HG02970 (cell line): Measurements from ENCODE around the gene ZMYND11.
A peak's percentile ranks its signal among the peaks of the same experiment; 100 is the strongest.
"Not testable (repeated sequence)": the region's sequence is repeated elsewhere in the genome, so short reads cannot be mapped to it uniquely, and the experiment has no call there.

Source experiments
- ATAC-seq: cut with Tn5 transposase; IDR thresholded peaks from one replicate; pipeline ENCODE4 v1.9.1; 2021; ENCODE audit warnings: mild to moderate bottlenecking, moderate library complexity, moderate number of reproducible peaks; ENCODE audit not compliant: unreplicated experiment, low FRiP score

Gene ZMYND11

GRCh38 chr10:132946-133898 lies 2.0 kb upstream of the ZMYND11 start:
- no peak for ATAC-seq

DNA sequence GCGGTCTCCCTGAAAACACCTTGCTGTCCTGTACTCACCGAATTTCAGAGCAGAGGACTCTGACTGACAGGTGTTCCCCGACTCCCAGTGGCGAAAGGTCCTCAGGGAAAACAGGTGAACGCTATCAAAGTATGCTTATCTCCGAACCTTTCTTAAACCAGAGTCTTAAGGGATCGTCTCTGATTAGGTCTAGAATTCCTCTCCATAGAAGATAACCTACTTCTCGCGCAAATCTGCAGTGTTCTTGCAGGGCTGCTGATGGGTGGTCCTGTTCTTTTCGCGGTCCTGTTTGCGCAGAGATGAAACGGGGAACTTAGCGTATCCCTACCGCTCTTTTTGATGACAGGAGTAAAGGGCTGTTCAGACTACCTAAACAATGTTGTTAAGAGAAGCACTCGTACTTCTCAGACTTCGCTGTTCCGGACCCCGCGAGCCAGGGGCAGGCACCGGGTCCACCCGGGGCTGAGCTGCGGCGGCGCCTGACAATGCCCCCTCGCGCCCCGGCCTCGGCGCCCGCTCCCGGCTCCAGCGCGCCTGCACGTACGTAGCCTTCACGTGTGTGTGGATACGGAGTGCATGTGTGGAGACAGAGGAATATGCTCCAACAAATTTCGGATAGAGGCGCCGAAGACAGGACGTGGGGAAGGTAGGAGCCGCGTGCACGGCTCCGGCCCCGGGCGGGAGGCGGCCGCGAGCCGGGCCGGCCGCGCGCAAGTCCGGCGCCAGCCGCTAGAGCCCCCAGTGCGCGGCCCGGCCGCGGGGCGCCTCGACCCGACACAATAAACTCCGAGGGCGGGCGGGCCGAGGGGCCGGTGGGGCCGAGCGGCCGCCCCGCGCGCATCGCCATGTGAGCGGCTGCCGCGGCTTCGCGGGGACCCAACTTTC lies 766 bp upstream of the ZMYND11 start:
- ATAC-seq = peak; percentile 45

GRCh38 chr10:135601-136464 lies 578 bp downstream of the ZMYND11 start:
- peak; percentile 25 for ATAC-seq

DNA sequence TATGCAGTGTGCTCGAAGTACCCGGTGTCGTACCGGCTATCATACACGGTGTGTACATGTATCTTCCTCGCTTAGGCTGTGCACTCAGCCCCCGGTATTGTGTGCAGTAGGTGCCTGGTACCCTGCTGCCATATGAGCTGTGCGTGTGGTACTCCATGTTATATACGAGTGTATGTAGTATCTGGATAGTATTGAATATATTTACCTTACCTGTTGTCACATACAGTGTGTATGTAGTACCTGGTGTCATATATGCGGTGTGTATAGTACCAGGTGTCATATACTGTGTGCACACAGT lies 1.2 kb downstream of the ZMYND11 start:
- ATAC-seq = no peak

DNA sequence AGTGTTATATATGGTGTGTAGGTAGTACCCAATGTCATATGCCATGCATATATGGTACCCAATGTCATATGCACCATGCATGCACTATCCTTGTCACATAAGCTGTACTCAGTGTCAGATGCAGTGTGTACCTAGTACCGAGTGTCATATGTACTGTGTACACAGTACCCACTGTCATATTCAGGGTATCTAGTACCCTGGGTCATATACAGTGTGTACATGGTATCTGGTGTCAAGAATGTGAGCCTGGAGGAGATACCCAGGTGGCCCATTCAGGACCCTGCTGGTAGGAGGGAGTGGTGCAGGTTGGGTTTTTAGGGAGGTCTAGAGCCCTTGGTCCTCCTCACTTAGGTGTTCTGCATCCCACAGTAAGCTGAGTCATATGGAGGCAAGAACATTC lies 1.8 kb downstream of the ZMYND11 start:
- no peak for ATAC-seq

- ATAC-seq = no peak
Measured at GRCh38 chr10:137606-138005, 2.4 kb downstream of the ZMYND11 start.

DNA sequence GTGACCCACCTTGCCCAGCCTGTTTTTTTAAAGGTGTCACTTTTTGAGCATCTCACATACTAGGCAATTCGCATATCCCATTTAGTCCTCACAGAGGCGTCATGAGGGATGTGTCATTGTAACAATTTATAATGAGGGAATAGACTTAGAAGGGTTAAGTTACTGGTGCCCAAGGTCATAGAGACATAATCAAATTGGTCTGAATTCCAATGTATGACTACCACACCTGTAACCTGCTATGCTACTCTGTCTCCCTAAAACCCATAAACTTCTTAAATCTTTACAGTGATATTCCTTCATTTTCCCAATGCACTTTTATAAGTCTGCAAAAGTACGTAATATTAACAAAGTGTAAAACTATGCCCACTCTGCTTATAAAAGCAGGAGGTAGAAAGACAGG lies 7.1 kb downstream of the ZMYND11 start:
- no peak for ATAC-seq

DNA sequence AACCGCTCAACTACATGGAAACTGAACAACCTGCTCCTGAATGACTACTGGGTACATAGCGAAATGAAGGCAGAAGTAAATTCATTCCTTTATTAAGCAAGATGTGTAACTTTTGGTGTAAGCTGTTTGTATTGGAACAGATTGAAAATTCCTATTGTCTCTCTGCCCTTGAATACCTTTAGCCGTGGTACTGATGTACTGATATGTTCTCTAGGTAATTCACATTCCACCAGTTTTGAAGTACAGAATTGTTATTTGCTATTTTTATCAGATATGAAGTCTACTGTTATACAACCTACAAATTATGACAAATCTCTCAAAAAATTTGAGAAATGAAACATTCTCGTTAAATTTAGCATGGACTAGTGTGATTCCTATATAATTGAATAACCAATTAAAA lies 17.7 kb downstream of the ZMYND11 start:
- ATAC-seq = no peak

GRCh38 chr10:154348-154747 lies 19.1 kb downstream of the ZMYND11 start:
- ATAC-seq = no peak

- no peak for ATAC-seq
Measured at GRCh38 chr10:167383-167782, 32.1 kb downstream of the ZMYND11 start.

GRCh38 chr10:173741-174140 lies 38.5 kb downstream of the ZMYND11 start:
- ATAC-seq = no peak

DNA sequence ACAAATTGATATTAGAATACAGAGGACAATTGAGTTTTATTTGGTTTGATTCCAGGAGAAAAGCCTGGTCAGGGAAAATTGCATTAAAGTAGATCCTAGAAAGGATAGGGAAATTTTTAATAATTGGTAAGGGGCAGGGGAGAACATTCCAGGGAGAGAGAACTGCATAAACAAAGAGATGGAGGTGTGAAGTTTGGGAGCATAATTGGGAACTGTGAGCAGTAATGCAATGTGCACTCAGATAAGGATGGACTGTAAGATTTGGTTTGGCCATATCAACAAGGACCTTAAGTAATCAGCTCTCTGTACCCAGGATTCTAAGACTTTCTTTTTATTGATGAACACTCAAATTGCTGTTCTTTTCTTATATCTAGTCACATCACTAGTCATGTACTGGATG lies 41.4 kb downstream of the ZMYND11 start:
- ATAC-seq = no peak

DNA sequence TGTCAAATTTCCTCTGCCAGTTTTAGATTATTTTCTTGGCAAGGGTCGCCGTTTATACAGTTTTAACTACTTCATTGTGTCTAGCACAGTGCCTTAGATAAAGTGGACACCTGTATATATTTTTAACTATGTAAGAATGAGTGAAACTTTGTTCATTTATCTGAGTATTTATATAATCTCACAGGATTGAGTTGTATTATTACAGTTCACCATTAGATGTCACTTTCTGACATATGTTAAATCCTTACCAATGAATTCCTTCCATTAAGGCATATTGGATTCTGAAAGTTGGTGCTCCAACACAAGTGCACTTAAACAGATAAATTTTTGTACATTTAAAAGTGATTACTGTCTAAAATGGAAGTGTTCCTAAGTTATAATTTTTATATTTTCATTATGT lies 43.0 kb downstream of the ZMYND11 start:
- no peak for ATAC-seq

DNA sequence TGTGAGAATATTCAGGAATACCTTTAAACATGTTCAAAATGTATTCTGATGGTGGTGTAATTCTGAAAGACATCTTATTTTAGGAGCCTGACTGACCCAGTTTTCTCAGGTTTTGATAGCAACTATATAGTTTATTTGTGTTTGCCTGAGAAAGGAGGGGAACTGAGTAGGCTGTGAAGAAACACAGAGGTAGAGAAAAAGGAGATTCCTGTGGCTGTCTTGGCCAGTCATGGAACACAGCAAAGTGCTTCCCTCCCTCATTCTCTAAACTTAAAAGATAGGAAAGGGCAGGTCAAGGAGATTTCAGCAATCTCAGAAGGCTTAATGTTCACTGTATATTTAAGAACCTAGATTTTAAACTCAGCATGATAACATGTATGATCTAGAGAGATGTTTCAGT lies 43.5 kb downstream of the ZMYND11 start:
- ATAC-seq = no peak

DNA sequence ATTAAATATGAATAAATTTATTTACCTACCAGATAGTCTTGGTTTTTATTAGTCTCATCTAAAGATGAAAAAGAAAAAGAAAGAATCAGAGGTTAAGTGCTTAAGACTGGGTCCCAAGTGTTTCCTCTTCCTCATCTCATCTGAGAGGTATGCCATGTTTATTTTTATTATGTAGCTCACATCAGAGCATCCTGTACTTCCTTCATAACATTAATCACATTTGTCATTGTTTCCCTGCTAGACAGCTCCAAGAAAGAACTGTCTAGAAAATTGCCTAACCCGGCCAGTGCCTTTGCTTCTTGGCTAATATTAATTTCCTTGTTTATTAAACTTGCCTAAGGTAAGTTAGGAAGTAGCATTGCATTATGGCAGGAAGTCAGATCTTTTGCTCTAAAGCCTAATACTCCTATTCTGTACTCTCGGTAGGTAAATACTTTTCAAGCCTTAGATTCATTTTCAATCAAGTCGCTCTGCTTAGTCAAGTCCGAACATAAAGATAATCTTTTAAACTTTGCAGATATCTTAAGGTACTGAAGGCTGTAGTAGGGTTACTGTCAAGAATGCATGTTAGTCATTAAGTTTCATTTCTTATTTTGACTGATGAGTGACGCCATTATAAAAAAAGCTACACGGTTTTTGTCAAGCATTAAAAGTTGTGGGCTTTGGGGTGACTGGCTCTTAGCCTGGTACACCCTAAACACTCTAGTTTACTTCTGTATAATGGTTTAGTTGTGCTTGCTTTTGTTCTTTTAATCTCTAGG lies 47.4 kb downstream of the ZMYND11 start:
- ATAC-seq = no peak

DNA sequence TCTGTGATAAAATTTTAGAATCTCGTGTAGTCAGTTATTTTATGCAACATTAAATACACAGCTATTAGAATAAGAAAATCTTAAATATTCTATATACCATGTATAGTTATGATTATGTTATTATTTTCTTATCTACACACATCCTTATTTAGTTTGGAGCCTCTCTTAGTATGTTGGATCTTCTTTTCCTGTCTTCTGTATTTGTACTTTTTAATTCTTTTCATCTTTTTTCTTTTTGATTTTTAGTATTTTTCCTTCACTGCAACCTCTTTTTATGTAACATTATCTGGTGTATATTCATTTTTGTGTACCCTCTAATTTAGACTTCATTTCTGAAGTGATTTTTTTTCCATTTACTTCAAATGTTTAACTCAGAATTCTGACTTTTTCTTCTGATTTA lies 48.9 kb downstream of the ZMYND11 start:
- no peak for ATAC-seq

GRCh38 chr10:184911-185310 lies 49.7 kb downstream of the ZMYND11 start:
- ATAC-seq = no peak

- not testable (repeated sequence) for ATAC-seq
Measured at GRCh38 chr10:185571-185970, 50.3 kb downstream of the ZMYND11 start.

DNA sequence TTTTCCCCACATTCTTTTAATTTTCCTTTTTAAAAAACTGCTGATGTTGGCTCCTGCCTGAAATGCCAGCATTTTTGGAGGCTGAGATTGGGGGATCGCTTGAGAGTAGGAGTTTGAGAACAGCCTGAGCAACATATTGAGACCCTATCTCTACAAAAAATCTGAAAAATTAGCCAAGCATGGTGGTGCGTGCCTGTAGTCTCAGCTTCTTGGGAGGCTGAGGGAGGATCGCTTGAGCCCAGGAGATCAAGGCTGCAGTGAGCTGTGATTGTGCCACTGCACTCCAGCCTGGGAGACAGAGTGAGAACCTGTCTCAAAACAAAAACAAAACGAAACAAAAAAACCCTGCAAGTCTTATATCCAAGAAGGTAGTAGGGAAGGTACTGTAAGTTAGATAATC lies 51.7 kb downstream of the ZMYND11 start:
- no peak for ATAC-seq

DNA sequence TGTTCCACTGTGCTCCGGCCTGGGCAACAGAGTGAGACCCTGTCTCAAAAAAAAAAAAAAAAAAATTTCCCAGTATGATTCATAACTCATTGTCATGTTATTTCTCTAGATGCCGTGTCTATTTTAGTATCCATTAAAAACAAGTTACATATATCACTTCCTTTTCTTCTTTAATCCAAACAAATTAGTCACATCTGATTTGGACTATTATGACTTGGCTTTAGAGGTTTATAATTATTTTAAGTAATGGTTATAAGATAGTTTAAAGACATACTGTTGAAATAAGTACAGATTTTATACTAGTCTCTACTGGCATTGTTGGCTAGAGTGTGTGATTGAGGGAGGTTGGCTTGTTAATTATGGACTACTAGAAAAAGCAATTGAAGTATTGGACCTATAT lies 53.3 kb downstream of the ZMYND11 start:
- ATAC-seq = no peak
